HuH-7 (cell line): ENCODE measurements around the gene PRLR.
"Not testable (repeated sequence)": the region's sequence is repeated elsewhere in the genome, so short reads cannot be mapped to it uniquely, and the experiment has no call there.

Experiments used
- DNase-seq: peaks from one replicate; pipeline ENCODE4 v3.0.0; 2011; ENCODE audit warnings: low spot score

Gene PRLR

DNA sequence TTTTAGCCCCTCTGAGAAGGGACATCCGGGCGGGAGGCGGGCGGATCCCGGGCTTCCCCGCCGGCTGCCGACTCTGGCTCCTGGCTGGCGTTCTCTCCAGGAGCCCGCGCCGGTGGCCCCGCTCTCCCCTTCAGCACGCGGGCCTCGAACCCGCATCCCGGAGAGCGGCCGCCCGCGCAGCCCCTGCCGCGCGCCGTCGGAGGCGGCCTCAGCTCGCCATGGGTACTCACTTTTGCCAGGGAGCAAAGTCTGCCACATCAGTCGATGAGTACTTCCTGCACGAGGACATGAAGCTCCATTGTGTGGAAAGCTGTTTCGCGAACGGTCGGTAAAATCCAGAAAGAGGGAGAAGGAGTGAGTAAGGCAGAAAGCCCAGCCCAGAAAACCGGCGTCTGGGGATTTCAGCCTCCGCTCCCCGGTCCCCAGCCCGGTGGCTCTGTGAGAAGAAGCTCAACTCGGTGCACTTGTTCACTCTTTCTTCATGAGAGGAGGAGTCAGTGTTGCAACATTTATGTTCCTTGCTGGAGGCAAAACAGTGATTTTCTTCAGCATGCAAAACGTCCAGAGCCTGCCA lies at the start of gene PRLR:
Gene PRLR, minus strand, starts transcription at position 450 of the 574 bp plus-strand sequence. CDS start 140,867 bp downstream, outside the sequence.
- peak; percentile 69 for DNase-seq

DNA sequence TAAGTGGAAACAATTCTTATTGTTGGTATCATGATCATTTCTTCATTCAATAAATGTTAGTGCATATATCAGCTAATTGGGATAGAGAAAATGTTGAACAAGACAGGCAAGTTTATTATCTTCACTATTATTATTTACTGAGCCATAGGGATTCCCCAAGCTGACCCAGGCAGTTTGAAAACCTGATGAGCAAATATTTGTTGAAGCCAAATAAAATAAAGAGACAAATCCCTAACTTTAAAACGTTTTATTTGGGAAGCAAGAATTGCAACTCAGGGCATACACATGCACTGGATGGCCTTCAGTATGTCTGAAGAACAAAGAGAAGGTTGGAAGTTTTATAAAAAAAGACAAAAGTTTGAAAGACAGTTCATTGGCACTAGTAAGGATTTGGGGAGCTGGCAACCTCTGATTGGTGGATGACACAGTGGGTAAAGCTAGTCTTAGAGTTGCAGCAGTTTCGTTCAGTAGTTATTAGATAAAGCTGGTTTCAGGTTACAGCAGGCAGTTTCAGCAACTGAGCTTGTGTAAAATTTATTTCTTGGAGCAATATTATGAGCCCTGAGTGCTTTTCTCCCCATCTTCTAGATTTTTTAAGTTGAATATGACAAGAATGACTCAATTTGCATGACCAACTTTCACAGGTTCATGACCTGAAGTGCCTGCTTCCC lies 44.7 kb upstream of the PRLR start:
- no peak for DNase-seq

DNA sequence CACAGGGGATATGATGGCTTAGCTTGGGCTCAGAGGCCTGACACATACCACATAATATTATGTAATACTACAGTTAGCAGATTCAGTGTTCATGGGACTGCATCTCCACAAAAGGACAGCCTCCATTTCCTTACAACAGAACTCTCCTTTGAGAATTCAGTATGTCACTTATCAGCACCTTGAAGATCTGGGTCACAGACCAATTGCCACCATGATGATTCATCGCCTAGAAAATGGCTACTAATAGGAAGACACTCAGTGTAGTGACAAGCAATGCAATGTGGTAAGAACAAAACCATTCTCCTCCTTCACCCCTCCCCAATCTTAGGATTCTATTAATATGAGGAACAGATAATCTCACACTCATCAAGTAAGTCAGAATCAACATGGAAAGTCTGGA lies 38.7 kb upstream of the PRLR start:
- DNase-seq: no peak

GRCh38 chr5:35266276-35266675 lies 36.0 kb upstream of the PRLR start:
- no peak for DNase-seq

GRCh38 chr5:35264509-35264908 lies 34.2 kb upstream of the PRLR start:
- DNase-seq: no peak

DNA sequence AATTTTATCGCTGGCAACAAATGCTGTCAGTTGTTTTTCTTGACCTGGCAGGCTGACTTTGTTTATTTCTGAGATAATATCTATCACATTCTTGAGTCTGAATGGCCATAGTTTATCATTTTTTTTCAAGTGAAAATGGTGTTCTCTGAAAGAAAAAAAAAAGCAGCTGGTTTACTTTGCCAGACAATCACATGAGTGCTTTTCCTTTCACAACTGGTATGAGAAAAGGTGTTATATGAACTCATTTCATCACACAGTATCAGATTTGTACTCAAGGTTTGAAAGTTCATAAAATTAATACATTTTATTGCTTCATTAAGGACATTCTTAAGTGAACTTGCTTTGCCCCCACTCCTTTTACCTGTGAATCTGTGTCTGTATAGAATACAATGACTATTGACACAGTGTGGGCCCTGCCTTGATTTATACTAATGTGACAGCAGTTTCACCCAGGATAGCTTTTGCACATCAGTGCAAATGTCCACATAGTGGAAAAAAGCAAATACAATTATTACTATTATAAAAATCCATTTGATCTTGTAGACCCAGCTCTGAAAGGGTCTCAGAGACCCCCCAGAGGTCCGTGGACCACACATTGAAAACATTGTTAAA lies 33.1 kb upstream of the PRLR start:
- DNase-seq: no peak

GRCh38 chr5:35253582-35253981 lies 23.3 kb upstream of the PRLR start:
- DNase-seq: no peak

GRCh38 chr5:35252963-35253362 lies 22.7 kb upstream of the PRLR start:
- no peak for DNase-seq

GRCh38 chr5:35248843-35249780 lies 18.8 kb upstream of the PRLR start:
- DNase-seq: no peak

DNA sequence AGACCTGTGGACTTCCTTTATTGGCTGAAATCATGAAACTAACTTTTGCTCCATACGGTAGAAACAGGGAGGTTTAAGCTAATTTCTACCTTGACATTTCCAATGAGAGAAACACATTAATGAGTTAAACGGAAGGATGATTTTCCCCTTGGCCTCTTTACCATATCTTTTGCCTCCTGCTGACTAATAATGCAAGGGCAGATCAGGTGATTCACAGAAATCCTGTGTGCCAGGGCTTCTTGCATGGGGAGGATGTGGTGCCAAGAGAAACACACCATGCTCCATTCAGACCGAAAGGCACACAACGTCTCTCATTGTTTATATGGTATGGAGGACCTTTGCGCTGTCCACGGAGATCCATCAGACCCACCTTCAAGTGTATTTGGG lies 17.4 kb upstream of the PRLR start:
- DNase-seq: no peak

DNA sequence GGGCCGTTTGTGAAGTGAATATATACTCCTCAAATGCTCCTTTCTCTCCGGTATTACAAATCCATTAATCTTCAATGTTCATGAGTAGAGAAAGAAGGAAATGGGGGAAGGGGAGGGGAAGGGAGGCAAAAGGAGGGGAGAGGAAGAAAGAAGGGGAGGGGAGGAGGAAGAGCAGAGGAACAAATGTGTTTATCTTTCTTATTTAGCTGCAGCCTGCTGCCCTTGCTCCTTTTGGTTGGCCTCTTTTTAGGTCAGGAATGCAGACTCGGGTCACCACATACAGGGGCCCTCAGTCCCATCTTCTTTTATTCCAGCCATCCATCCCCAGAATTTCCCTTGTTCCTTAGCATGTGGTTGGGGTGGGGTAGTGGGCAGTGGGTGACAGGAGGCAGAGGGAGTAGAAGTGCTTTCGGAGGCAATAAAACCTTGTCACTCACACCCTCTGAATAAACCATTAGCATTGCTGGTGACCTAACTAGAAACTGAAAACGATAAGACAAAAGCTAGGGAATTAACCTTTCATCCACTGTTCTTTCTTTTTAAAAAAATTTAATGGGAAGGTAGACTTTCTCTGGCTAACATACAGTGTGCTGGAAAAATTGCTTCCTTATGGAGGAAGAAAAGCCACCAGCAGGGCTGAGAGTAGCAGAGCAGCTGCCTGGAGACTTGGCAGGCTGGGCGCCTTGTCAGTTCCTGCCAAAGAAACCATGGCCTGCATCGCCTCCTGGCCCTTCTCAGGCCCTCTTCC lies 16.8 kb upstream of the PRLR start:
- no peak for DNase-seq

DNA sequence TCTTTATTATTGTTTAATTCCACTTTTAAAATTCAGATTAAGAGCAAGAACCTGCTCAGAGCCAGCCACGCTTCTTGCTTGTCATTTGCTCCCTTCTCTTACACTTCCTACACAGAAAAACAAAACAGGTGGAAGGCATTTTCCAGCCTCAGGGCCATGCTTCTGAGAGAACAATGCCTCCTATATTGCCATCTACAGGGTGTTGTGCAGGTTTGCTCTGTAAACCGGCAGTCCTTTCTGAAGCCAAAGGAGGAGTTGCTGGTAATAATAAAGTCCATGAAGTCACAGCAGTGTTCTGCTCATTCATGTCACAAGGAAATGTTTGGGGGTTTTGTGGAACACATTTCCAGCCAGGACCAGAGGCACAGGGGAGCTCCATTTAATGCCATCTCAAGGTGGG lies 16.1 kb upstream of the PRLR start:
- peak; percentile 59 for DNase-seq

GRCh38 chr5:35245371-35245770 lies 15.1 kb upstream of the PRLR start:
- DNase-seq: not testable (repeated sequence)

DNA sequence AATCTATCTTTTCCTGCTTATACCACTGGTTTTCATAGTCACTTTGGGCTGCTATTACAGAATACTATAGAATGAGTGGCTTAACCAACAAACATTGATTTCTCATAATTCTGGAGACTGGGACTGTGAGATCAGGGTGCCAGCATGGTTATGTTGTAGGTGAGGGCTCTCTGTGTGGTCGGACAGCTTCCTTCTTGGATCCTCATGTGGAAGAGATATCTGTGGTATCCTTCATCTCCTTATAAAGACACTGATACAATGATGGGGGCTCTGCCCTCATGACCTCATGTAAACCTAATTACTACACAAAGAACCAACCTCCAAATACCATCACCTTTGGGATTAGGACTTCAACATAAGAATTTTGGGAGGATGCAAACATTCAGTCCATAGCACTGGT lies 13.9 kb upstream of the PRLR start:
- DNase-seq: no peak

DNA sequence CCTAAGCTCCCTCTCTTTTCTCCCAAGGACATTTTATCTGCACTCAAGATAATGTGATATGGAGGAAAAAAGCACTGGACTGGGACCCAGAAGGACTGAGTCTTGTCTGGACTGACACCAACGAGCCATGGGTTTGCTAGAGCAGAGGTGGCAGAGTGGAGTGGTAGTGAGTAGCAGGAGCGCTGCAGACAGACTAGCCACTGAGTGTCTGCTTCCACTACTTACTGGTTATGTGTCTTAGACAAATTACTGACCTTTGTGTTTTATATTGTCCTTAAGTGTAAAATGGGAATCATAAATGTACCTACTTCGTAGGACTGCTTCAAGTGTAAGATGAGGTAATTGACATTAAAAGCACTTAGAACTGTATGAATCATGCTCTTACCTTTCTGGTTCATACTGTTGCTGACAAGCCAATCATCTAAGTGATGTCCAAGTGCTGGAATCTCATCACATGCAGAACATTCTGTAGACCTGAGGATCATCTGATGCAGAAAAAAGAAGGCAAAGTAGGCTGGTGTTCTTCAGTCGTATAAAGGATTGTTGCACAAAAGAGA lies 12.5 kb upstream of the PRLR start:
- DNase-seq: no peak

GRCh38 chr5:35240892-35241291 lies 10.6 kb upstream of the PRLR start:
- no peak for DNase-seq

- DNase-seq: no peak
Observed at GRCh38 chr5:35239911-35240610, 9.8 kb upstream of the PRLR start.

GRCh38 chr5:35239476-35239875 lies 9.2 kb upstream of the PRLR start:
- DNase-seq: no peak

DNA sequence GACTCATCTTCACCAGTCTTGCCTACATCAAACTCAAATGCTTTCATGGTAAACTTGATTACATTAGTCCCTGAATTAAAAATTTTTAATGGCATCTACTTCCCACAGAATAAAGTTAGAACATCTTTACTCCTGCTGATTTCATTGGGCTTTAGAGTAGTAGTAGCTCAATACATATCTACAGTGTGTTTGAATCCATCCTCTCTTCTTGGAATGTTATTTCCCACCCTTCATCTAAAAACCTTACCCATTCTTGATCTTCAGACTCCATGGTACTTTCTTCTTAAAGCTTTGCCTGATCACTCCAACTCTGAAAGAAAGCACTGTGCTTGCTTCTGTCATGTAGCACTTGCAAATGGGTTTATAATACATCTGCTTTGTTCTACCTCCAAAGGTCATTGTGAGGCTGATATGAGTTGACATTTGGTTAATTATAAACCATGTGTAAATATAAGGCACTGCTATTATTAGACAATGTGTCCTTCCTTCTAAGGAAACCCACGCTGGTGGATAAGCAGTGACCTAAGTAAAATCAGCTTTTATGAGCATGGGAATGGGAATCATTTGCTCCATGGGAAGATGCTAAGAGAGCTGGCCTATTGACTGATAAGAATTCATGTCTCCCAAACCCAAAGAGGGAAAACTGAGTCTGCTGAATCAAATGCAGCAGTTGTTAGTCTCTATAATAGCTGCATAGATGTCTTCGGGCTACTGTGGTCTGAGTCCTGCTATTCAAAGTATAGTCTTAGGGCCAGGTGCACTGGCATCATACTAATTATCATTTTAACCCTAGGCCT lies 7.5 kb upstream of the PRLR start:
- peak; percentile 67 for DNase-seq

GRCh38 chr5:35236770-35237169 lies 6.5 kb upstream of the PRLR start:
- no peak for DNase-seq
